GM18909 (cell line): Measurements from ENCODE around the gene SCEL.

ENCODE experiments used
- ATAC-seq: cut with Tn5 transposase; IDR thresholded peaks from one replicate; pipeline ENCODE4 v1.9.1; 2021; ENCODE audit warnings: mild to moderate bottlenecking; ENCODE audit not compliant: unreplicated experiment, poor library complexity

Gene SCEL

DNA sequence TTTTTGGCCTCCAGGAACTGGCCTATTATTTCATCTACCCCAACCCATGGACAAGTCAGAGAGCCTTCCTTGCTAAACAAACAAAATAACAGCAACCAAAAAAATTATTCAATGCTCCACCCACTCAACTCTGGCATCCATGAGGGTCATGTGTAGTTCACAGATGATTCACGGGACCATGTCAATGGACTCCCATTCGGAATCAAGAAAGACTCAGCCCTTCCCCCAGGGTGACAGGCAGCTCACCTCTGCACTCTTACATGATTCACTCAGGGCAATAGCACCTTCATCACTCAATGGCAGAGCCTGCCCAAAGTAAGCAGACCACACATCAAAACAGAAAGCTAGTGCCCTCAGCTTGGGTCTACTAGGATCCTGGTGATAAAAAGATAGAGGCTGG is 14.3 kb upstream of the SCEL start:
- no peak for ATAC-seq

GRCh38 chr13:77521595-77522367 is 13.7 kb upstream of the SCEL start:
- no peak for ATAC-seq

- ATAC-seq = no peak
Observed at GRCh38 chr13:77522444-77522843, 13.1 kb upstream of the SCEL start.

DNA sequence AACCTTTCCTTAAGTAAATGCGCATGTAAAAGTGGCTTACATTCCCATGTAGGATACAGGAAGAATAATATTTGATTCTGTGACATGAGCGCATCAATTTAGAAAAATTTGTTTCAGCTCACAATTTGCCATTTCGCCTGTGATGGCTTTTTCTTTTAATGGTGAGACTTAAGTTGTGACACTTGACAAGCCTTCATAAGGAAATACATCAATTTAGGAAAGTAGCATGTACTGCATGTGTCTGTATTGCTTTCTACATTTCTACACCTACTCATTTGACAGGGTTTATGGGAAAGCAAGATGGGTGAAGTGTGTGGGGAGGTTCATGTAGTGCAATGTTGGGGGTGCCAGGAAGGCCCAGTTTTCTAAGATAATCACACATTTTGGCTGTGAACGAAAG is 12.1 kb upstream of the SCEL start:
- no peak for ATAC-seq

DNA sequence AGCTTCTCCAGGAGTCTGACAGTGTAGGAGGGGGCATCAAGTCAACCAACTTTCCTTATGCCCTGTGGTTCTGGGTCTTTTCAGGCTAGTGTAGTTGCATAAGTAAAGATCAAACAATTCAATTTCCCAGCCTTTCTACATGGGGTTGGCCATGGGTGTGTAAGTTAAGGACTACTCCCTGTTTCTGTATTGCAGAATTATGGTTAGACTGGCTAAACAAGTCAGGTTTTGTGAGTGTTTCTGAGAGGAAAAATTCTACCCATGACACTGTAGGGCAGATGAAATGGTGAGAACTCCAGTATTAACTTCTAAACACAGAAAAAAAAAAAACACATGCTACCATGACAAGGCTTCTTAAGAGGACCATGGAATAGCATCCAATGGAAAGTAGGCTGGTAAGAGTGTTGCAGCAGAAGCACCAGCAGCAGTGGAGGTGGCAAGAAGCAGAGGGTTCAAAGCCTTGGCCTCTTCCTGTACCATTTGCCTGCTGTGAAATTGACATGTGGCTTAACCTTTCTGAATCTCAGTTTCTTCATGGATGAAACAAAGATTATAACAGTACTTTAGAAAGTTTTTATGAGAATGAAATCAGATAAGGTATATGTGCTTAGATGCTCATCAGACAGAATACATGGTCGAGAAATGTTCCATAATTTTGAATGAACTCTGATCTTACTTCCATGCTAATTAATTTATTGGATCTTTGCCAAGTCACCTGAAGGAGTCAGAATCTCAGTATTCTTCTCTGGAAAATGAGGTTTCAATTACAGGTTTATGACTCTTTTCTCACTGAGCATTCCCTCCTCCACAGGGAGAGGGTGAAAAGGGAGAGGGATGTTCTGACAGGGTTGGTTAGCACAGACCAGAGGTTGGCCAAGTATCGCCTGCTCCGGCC is 11.4 kb upstream of the SCEL start:
- ATAC-seq = no peak

DNA sequence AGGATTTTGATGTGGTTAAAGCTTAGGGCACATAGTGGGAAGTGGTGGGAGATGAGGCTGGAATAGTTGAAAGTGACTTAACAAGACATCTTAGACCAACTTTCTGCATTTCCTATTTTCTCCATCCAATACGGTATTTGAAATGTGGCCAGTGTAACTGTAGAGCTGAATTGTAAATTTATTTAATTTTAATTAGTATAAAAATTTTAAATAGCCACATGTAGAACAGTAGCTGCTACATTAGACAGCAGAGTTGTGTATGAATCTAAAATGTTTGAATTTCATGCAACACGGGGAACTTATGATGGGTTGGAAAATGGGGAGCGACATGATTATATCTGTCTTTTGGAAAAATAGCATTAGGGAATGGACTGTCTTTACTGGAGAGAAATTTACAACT is 7.1 kb upstream of the SCEL start:
- no peak for ATAC-seq

DNA sequence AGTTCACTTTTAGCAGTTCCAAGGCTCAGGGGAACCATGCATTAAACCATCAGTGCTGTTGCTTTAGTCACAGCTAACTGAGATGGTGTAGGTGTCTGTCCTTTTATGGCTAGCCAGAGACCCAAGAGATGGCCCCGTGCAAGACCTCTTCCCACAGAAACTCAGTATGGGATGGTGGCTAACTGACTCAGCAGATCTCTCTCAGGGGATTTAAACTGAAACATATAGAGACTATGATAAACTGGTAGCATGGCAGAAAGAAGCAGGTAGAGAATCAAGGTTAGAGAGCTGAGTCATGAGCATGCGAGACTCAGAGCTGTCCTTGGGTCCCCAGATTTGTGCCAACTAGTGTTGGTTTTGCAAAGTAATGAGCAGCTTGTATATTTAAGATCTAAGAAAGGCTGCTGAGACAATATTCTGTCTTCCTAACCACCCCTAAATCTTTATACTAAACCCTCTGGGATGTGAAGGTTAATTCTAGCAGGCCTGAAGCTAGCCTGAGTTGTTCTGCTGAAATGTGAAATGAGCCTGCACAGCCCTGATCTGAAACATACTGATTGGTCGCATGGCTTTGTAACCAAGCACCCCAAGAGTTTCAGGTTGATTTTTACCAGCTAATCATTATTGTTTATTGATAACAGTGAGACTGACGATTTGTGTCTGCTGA is 6.5 kb upstream of the SCEL start:
- peak; percentile 86 for ATAC-seq

GRCh38 chr13:77529501-77529840 is 6.0 kb upstream of the SCEL start:
- ATAC-seq = no peak

DNA sequence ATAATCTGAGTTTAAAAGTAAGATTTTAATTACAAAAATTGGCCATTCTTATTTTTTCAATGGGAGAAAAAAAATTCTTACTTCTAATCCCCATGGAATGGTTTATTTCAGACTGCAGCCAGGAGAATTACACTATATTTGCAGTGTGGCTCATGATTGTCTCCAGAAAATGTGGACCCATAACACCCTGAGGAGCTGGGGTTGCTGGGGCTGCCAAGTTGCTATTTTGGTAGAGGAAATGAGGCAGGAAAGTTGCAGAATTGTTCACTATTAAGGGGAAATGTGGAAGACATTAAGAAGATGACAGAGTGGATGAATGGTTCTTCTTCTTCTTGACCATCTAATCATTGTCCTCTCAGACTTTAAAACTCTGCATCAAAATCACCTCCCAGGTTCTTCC is 4.6 kb upstream of the SCEL start:
- no peak for ATAC-seq

DNA sequence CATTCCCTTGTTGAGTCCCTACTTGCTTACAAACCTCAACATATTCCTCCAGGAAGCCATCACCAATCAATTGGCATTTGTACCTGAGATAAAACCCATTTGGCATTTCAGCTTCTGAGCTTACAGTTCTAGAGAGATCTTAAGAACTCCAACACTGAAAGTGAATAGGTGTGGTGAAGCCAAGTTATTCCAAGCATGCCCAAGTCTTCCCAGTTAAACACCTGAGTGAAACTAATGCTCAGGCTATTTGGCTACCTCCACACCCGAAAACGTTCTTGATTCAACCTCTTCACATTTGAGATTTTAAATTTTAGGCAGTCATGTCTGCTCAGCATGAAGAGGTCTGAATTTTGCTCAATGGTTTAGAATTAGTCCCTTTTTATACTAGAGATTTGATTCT is 2.5 kb upstream of the SCEL start:
- ATAC-seq = no peak

DNA sequence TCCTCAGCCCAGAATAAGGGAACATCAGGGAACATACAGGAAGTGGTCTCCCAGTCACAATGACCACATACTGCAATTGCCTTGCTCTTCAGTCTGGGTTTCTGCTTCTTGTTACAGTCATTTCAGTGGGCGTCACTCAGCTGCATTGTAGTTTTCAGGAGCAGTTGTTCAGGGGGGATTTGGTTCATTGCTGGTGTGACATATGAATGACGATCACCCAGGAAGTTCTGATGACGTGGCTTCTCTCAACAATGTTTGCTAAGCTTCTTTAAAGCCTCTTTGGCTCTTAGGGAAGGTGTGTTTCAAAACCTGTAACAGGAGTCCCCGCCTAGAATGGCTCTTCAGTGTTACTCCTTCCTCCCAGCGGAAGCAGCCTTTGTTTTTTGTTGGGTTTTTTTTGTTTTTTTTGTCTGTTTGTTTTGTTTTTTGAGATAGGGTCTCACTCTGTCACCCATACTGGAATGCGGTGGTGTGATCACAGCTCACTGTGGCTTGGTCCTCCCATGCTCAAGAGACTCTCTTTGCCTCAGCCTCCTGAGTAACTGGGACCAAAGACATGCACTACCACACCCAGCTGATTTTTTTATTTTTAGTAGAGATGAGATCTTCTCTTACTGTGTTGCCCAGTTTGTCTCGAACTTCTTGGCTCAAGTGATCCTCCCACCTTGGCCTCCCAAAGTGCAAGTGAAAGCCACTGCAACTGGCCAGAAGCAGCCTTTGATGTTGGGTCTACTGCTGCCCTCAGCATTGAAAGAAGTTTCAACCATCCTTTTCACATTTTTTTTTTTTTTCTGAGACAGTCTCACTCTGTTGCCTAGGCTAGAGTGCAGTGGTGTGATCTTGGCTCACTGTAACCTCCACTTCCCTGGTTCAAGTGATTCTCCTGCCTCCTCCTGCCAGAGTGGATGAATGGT is 1.4 kb upstream of the SCEL start:
- no peak for ATAC-seq

DNA sequence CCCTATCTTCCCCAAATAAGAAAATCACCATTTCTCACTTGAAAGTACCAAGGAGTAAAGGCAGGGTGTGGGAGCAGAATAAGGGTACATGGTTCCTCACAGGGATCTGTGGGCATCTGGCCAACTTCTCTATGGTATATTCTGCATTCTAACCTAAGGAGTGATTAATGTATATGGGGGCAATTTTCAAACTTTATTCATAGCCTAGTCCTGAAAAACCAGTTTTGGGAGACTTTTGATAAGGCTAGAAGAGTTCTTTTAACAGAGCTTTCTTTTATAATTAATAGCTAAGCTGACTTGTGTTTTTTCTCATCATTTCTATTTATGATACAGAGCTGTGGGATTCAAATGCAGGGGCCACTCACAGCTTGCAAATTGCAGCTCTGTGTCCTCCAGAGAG is 852 bp downstream of the SCEL start:
- ATAC-seq = no peak

GRCh38 chr13:77537289-77537919 is 1.9 kb downstream of the SCEL start:
- ATAC-seq = no peak

GRCh38 chr13:77543711-77544110 is 8.2 kb downstream of the SCEL start:
- ATAC-seq = no peak

DNA sequence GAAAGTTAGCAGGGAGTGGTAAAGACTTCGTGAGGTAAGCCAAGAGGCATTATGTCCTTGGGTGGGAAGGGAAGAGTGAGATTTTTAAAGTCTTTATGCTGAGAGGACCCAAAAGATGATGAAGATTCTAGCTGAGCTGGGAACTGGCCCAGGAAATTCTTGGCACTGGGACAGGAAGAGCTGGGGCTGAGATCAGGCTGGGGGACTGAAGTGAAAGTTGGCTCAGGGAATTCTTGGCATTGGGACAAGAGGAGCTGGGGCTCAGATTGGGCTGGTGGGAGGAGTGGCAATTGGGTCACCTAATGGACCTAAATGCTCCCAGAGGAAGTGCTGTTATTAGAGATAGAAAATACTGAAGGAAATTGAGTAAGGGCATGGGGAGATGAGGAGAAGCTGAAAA is 8.8 kb downstream of the SCEL start:
- no peak for ATAC-seq

GRCh38 chr13:77544758-77545338 is 9.3 kb downstream of the SCEL start:
- ATAC-seq = peak; percentile 59

DNA sequence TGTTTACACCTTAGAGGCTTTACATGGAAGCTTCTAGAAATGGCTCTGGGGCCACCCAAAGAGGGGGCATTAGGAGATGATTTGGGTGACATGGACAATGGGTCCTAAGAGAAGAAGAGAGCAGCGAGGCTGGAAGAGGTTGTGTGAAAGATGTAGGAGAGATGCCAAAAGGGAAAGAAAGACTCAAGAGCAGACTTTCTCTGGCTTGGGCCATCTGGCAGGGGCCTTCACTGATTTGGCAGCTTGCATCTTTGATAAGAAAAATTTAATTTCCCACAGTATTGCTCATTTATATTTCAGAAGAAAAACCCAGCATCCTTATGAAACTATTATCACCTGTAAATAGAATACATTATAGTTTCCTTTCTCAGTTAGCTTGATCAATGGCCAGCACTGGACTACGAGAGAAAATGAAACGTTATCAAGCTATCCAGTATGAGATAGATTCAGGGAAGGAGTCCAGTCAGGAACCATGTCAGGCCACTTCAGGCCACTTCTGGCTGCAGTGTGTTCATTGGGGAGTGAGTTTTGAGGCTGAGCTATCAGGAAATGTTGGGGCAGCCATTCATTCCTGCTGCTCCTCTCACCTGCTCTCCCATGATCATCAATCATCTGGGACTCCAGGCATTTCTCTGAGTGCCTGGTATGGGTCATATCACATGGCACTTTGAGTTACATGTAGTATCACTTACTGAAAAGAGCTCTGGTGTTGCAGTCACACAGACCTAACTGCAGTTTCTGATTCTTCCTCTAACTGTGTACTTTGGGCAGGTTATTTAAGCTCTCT is 10.3 kb downstream of the SCEL start:
- ATAC-seq = no peak

DNA sequence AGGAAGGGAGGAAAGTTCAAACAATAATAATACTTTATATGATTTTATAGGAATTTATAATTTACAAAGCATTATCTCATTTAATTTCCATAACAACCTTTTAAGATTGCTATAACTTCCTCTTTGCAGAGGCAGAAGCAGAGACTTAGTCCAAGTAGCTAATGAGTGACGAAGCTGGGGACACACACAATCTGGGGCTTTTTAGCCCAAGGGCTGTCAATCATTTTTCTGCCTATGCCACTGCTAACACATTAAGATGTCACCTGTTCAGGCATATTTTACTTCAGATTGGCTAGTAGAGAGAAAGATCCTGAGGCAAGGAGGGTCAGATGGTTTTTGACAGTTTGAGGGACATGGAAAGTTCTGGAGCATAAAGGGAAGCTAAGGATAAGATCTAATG is 12.6 kb downstream of the SCEL start:
- ATAC-seq = peak; percentile 89

- ATAC-seq = no peak
Observed at GRCh38 chr13:77548594-77548993, 13.1 kb downstream of the SCEL start.
